SH-SY5Y (cell line): ENCODE measurements around the gene DSCAML1.

Experiments
- GATA2 ChIP-seq: IDR thresholded peaks from 2 replicates; pipeline ENCODE4 v1.6.1; 2011; ENCODE audit warnings: mild to moderate bottlenecking, low read depth, low read length
- GATA3 ChIP-seq: IDR thresholded peaks from 2 replicates; pipeline ENCODE4 v1.6.1; 2011; ENCODE audit warnings: low read depth, mild to moderate bottlenecking, low read length, moderate library complexity

GRCh38 chr11:117444711-117445658 lies 352.0 kb downstream of the DSCAML1 start:
- TF ChIP-seq GATA2 (peak; percentile 95), GATA3 (peak; percentile 94)
